Measurements from ENCODE around the gene UNC80. TPM values are rescaled to one million over a fixed set of nuclear protein-coding genes. Genes with fewer than 3 reads are reported as not detected.

The UNC80 gene
- total RNA-seq, 1 donor from 2014 or later, result 0.05 TPM

DNA sequence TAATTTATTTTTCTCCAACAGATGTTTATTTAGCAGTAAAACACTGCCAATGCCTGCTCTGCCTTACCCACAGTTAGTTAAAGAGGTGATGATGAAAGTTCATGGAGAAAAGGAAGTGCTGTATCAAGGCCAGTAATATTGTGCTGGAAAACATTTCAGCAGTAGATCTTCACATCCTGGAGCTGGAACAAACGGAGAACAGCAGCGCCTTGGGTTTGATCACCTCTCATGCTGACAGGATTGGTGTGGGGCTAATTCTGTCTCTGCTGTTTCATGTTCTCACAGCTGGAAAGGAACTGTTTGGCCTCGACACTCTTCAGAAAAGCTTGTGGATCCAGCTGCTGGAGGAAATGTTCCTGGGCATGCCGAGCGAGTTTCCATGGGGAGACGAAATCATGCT, 169.3 kb downstream of the UNC80 start:
- Mint-ChIP-seq H3K27ac (ENCODE audit: unreplicated experiment) (no peak overlapping the region), H3K4me3 (ENCODE audit: unreplicated experiment) (no peak overlapping the region), H3K27me3 (ENCODE audit: unreplicated experiment) (no peaks in the 10 kb centered on the region), H3K9me3 (ENCODE audit: unreplicated experiment) (no peaks in the 10 kb centered on the region), H3K36me3 (ENCODE audit: low read depth, unreplicated experiment) (no peaks in the 10 kb centered on the region), H3K4me1 (ENCODE audit: unreplicated experiment) (no peaks in the 10 kb centered on the region)
- DNase-seq (ENCODE audit: low spot score), result no peak
- TF ChIP-seq, protein P1, sequence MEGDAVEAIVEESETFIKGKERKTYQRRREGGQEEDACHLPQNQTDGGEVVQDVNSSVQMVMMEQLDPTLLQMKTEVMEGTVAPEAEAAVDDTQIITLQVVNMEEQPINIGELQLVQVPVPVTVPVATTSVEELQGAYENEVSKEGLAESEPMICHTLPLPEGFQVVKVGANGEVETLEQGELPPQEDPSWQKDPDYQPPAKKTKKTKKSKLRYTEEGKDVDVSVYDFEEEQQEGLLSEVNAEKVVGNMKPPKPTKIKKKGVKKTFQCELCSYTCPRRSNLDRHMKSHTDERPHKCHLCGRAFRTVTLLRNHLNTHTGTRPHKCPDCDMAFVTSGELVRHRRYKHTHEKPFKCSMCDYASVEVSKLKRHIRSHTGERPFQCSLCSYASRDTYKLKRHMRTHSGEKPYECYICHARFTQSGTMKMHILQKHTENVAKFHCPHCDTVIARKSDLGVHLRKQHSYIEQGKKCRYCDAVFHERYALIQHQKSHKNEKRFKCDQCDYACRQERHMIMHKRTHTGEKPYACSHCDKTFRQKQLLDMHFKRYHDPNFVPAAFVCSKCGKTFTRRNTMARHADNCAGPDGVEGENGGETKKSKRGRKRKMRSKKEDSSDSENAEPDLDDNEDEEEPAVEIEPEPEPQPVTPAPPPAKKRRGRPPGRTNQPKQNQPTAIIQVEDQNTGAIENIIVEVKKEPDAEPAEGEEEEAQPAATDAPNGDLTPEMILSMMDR (IDR thresholded peaks at IDR 0.05; ENCODE audit: unreplicated experiment), result no peak

DNA sequence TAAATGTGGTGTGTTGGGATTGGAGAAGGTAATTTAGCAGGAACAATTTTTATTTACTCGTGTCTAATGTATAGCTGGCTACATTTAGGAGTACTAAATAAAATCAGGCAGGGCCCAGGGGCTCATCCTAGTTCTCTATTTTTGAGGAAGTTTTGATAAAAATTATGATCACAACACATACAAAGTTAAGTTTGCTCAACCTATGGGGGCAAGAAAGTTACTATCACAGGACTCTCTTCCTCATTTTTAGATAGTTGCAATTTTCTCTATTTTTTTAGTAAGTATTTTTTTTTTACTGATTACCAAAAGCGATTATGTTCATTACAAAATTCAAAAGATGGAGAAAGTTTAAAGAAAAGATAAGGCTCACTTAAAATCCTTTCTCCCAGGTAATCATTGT, 170.8 kb downstream of the UNC80 start:
- Mint-ChIP-seq H3K27me3 (ENCODE audit: unreplicated experiment) (no peaks in the 10 kb centered on the region), H3K9me3 (ENCODE audit: unreplicated experiment) (no peaks in the 10 kb centered on the region), H3K4me1 (ENCODE audit: unreplicated experiment) (no peaks in the 10 kb centered on the region), H3K27ac (ENCODE audit: unreplicated experiment) (no peak overlapping the region), H3K4me3 (ENCODE audit: unreplicated experiment) (no peak overlapping the region), H3K36me3 (ENCODE audit: low read depth, unreplicated experiment) (no peaks in the 10 kb centered on the region)
- no peak for DNase-seq (ENCODE audit: low spot score)
- TF ChIP-seq, protein P1 (IDR thresholded peaks at IDR 0.05; ENCODE audit: unreplicated experiment), result no peak

DNA sequence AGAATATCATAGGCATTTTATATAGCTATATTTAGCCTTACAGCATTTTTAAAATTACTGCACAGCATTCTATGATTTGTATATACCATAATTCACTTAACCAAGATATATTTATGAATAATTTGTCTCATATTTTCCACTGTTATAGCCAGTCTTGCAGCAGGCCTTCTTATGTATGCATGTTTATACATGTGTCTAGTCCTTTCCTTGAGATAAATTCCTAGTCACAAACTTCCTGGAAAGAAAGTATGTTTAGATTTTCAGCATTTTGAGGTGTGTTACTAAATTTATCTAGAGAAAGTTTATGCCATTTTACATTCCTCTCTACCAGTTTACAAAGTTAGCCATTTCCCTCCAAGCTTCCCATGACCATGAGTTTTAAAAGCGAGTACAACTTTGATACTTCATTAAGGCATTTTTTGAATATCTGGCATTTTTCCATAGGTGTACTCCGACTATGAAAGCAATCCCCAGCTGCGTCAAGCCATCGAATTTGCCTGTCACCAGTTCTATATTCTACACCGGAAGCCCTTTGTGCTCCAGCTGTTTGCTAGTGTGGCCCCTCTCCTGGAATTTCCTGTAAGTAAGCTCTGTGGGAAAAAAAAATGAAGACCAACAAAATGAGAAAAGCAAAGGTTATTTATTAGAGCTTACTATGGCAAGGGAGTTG, 171.4 kb downstream of the UNC80 start:
- H3K27me3 Mint-ChIP-seq (ENCODE audit: unreplicated experiment), result no peaks in the 10 kb centered on the region
- no peaks in the 10 kb centered on the region for H3K9me3 Mint-ChIP-seq (ENCODE audit: unreplicated experiment)
- TF ChIP-seq, protein P1 (IDR thresholded peaks at IDR 0.05; ENCODE audit: unreplicated experiment), result no peak
- no peak overlapping the region for H3K27ac Mint-ChIP-seq (ENCODE audit: unreplicated experiment)
- DNase-seq (ENCODE audit: low spot score), result no peak
- no peaks in the 10 kb centered on the region for H3K4me1 Mint-ChIP-seq (ENCODE audit: unreplicated experiment)
- no peaks in the 10 kb centered on the region for H3K36me3 Mint-ChIP-seq (ENCODE audit: low read depth, unreplicated experiment)
- no peak overlapping the region for H3K4me3 Mint-ChIP-seq (ENCODE audit: unreplicated experiment)

DNA sequence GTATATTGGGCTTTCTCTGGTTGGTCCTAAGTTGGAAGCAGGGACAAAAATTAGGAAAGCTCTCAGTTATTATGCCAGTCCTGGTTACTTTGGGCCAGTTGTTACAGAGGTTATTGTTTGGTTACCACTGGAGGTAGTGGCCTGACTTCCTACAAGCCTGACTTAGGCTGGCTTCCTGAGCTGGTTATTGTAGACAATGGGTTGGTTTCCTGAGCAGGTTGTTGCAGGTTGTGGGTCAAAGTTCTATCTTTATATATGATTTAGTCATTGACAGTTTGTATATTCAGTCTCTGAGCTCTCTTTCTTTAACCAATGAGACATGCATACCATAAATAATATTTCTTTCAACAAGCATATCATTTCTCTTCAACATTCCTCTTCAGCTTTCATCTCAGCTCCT, 172.1 kb downstream of the UNC80 start:
- Mint-ChIP-seq H3K27ac (ENCODE audit: unreplicated experiment) (no peak overlapping the region), H3K9me3 (ENCODE audit: unreplicated experiment) (no peaks in the 10 kb centered on the region), H3K4me1 (ENCODE audit: unreplicated experiment) (no peaks in the 10 kb centered on the region), H3K27me3 (ENCODE audit: unreplicated experiment) (no peaks in the 10 kb centered on the region), H3K36me3 (ENCODE audit: low read depth, unreplicated experiment) (no peaks in the 10 kb centered on the region), H3K4me3 (ENCODE audit: unreplicated experiment) (no peak overlapping the region)
- TF ChIP-seq, protein P1 (IDR thresholded peaks at IDR 0.05; ENCODE audit: unreplicated experiment), result no peak
- DNase-seq (ENCODE audit: low spot score), result no peak

DNA sequence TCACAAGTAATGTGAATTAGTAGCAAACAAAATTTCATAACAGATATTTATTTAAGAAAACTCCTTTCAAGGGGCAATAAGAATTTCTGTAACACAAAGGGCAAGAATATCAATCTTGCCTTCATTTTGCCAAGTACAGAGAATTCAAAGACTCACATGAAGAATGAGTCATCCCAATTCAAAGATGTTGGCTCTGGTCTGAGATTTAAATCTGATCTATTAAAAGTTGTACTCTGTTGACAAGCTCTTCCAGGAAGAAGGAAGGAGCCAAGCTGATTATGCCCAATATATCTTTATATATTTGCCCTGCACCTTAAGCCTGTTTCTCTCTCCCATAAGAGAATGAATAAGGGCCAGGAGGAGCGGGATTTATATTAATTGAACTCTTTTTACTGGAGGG, 174.9 kb downstream of the UNC80 start:
- TF ChIP-seq, protein P1 (IDR thresholded peaks at IDR 0.05; ENCODE audit: unreplicated experiment), result no peak
- H3K36me3 Mint-ChIP-seq (ENCODE audit: low read depth, unreplicated experiment), result no peaks in the 10 kb centered on the region
- H3K9me3 Mint-ChIP-seq (ENCODE audit: unreplicated experiment), result no peaks in the 10 kb centered on the region
- H3K27ac Mint-ChIP-seq (ENCODE audit: unreplicated experiment), result no peak overlapping the region
- H3K27me3 Mint-ChIP-seq (ENCODE audit: unreplicated experiment), result peaks cover 1% of the 10 kb centered on the region
- no peak for DNase-seq (ENCODE audit: low spot score)
- no peak overlapping the region for H3K4me3 Mint-ChIP-seq (ENCODE audit: unreplicated experiment)
- no peaks in the 10 kb centered on the region for H3K4me1 Mint-ChIP-seq (ENCODE audit: unreplicated experiment)
